ENCODE data around the gene PARD6G.

DNA sequence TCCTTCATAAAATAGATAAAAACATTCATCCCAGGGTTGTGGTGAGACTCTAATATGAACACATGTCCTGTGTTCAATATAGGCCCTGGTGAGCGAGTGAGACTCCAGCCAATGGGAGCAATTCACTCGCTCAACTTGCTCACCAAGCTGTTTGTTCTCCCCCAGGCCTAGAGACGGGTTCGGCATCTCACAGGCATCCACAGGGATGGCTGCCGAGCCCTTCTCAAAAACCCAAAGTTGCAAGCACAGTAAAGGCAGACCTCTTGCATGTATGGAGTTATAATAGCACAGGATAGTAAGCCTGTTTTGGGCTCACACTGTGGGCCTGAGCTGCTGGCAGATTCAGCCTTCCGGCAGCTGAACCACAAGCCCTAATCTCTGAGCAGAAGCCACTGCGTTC, 15.7 kb downstream of the PARD6G start:
- no peak for TF ChIP-seq EZH2 (IDR thresholded peaks at IDR 0.05; ENCODE audit: insufficient read depth, poor library complexity, severe bottlenecking)
- no peak for TF ChIP-seq EZH2phosphoT487 (IDR thresholded peaks at IDR 0.05; ENCODE audit: insufficient read depth, low read depth)

Data from GM23248 (cell line).